A673 (cell line): Measurements from ENCODE around the gene MARS1. TPM values are rescaled to one million over a fixed set of nuclear protein-coding genes. Genes with fewer than 3 reads are reported as not detected.

Experiments used
- BruUV-seq: library from RNA; stranded (reverse); fragments of 400-500 nt; replicated peaks from 2 replicates; lab custom pipeline; 2021; lab: Mats Ljungman, UMichigan
- CTCF ChIA-PET: fragments of 300-600 bp; sonication (Branson Sonifier 250); formaldehyde crosslinking; loops from one replicate; lab custom pipeline; 2022; ENCODE audit warnings: antibody characterized with exemption; lab: Charles Lee
- POLR2A ChIA-PET: fragments of 300-600 bp; sonication (Branson Sonifier 250); formaldehyde crosslinking; loops from one replicate; lab custom pipeline; 2022; ENCODE audit warnings: antibody characterized with exemption; ENCODE audit not compliant: low non-redundant PET; lab: Charles Lee
- DNase-seq: peaks from one replicate; pipeline ENCODE4 v3.0.0-alpha.2; 2015; ENCODE audit warnings: low spot score
- H3K27ac ChIP-seq: fragments of 200-600 bp; sonication (generic); 2 replicates; pipeline ENCODE4 v1.5.1; 2016; ENCODE audit warnings: mixed run types, low read depth, mild to moderate bottlenecking, mixed read lengths, antibody characterized with exemption, low read length; ENCODE audit not compliant: poor library complexity, severe bottlenecking
- H3K27me3 ChIP-seq: fragments of 200-600 bp; sonication (generic); replicated peaks from 2 replicates; pipeline ENCODE4 v1.6.1; 2017; ENCODE audit warnings: mixed run types, low read depth, mild to moderate bottlenecking, mixed read lengths, antibody characterized with exemption, low read length; ENCODE audit not compliant: insufficient read depth, poor library complexity
- H3K36me3 ChIP-seq: fragments of 200-600 bp; sonication (generic); 2 replicates; pipeline ENCODE4 v1.6.1; 2016; ENCODE audit warnings: mixed run types, mild to moderate bottlenecking, mixed read lengths, antibody characterized with exemption, low read length; ENCODE audit not compliant: insufficient read depth, poor library complexity, severe bottlenecking
- H3K4me1 ChIP-seq: fragments of 200-600 bp; sonication (generic); 2 replicates; pipeline ENCODE4 v1.6.1; 2017; ENCODE audit warnings: mixed run types, mild to moderate bottlenecking, mixed read lengths, antibody characterized with exemption, low read length; ENCODE audit not compliant: insufficient read depth, poor library complexity, severe bottlenecking
- H3K4me3 ChIP-seq: fragments of 200-600 bp; sonication (generic); 2 replicates; pipeline ENCODE4 v1.5.1; 2016; ENCODE audit warnings: low read depth, mixed run types, mild to moderate bottlenecking, mixed read lengths, low read length; ENCODE audit not compliant: poor library complexity, severe bottlenecking
- H3K9me3 ChIP-seq: fragments of 200-600 bp; sonication (generic); 2 replicates; pipeline ENCODE4 v1.6.1; 2016; ENCODE audit warnings: mixed run types, low read depth, mild to moderate bottlenecking, mixed read lengths, antibody characterized with exemption, low read length; ENCODE audit not compliant: poor library complexity, severe bottlenecking
- CTCF ChIP-seq: fragments of 300-800, 200-600 bp; sonication (generic); conservative IDR thresholded peaks from 2 replicates; pipeline ENCODE4 v1.5.1; 2017; ENCODE audit warnings: low read depth, mild to moderate bottlenecking, antibody characterized with exemption, low read length, moderate library complexity, mixed read lengths
- EZH2 ChIP-seq: fragments of 200-600 bp; sonication (generic); IDR thresholded peaks from 2 replicates; pipeline ENCODE4 v1.6.1; 2017; ENCODE audit warnings: borderline replicate concordance, low read depth, mild to moderate bottlenecking, mixed read lengths, antibody characterized with exemption, low read length; ENCODE audit not compliant: poor library complexity, severe bottlenecking
- intact Hi-C: fragments of 100-400 bp; cut with micrococcal nuclease; formaldehyde crosslinking; loops from one replicate; pipeline ENCODE4 v1.10.0; 2022; ENCODE audit not compliant: unreplicated experiment
- total RNA-seq: library from RNA; stranded (reverse); gene quantifications from 2 replicates; pipeline ENCODE4 v1.2.3, GENCODE V29; 2021

The MARS1 gene
- total RNA-seq, 1 experiment from 2014 or later: 467 TPM

GRCh38 chr12:57446292-57446960 is 41.4 kb upstream of the MARS1 start:
- POLR2A ChIA-PET: no interaction called here
- DNase-seq: no peak
- intact Hi-C loops: no loop called here

GRCh38 chr12:57448669-57449068 is 39.2 kb upstream of the MARS1 start:
- intact Hi-C loops: no loop called here
- POLR2A ChIA-PET: no interaction called here
- TF ChIP-seq EZH2 (no peak), CTCF (no peak)
- Histone ChIP-seq H3K4me1 (no peaks in the 10 kb centered on the region), H3K27ac (no peak overlapping the region), H3K27me3 (no peaks in the 10 kb centered on the region), H3K4me3 (no peak overlapping the region), H3K9me3 (no peaks in the 10 kb centered on the region), H3K36me3 (no peaks in the 10 kb centered on the region)
- no TSS peak for BruUV-seq
- CTCF ChIA-PET: no interaction called here
- no peak for DNase-seq

More at GRCh38 chr12:57446292-57446960, 41.4 kb upstream of the MARS1 start:
- no TSS peak for BruUV-seq
- no peaks in the 10 kb centered on the region for H3K4me1 ChIP-seq
- no peaks in the 10 kb centered on the region for H3K27me3 ChIP-seq
- CTCF ChIA-PET: no interaction called here
- no peak for TF ChIP-seq CTCF
- no peak for TF ChIP-seq EZH2
- H3K27ac ChIP-seq: no peak overlapping the region
- no peaks in the 10 kb centered on the region for H3K36me3 ChIP-seq
- H3K9me3 ChIP-seq: no peaks in the 10 kb centered on the region
- H3K4me3 ChIP-seq: no peak overlapping the region

- Histone ChIP-seq H3K9me3 (no peaks in the 10 kb centered on the region), H3K27me3 (no peaks in the 10 kb centered on the region), H3K4me3 (no peak overlapping the region), H3K4me1 (peaks cover 2% of the 10 kb centered on the region), H3K36me3 (no peaks in the 10 kb centered on the region), H3K27ac (no peak overlapping the region)
- DNase-seq: no peak
- intact Hi-C loops: no loop called here
- ChIA-PET POLR2A (no interaction called here), CTCF (interaction anchor here (0.5 kb wide), 1 partner anchor 141 kb away, joined by 9 read pairs; no protein-coding TSS in a partner anchor)
- TF ChIP-seq CTCF: no peak
- TF ChIP-seq EZH2: no peak
- BruUV-seq: no TSS peak
Observed at GRCh38 chr12:57449375-57449774, 38.5 kb upstream of the MARS1 start.
